Transverse colon (tissue), 4 donors: ENCODE measurements around the gene LIN7C.

Source experiments
- CTCF ChIP-seq, 5 experiments: fragments of 200-600 bp in 3 of 5; fragments of 450-650 bp in 2 of 5; sonication (generic) in 3 of 5; IDR thresholded peaks; 1 replicate in 2 of 5; 2 replicates in 3 of 5; pipeline ENCODE4 v1.5.1; 2016 to 2017; ENCODE audit warnings: antibody characterized with exemption in 5 of 5, inconsistent platforms in 3 of 5, mild to moderate bottlenecking in 2 of 5, moderate library complexity in 1 of 5
- EP300 ChIP-seq: sonication (generic); formaldehyde crosslinking; IDR thresholded peaks from one replicate; pipeline ENCODE4 v1.6.1; 2017; ENCODE audit warnings: antibody characterized with exemption, low read depth
- POLR2A ChIP-seq: fragments of 450-650 bp; IDR thresholded peaks from one replicate; pipeline ENCODE4 v1.6.1; 2016; ENCODE audit warnings: antibody characterized with exemption, mild to moderate bottlenecking, moderate library complexity
- POLR2AphosphoS5 ChIP-seq, 3 donors: sonication (generic); formaldehyde crosslinking; IDR thresholded peaks; one replicate each; pipeline ENCODE4 v1.6.1; 2016; ENCODE audit warnings: antibody characterized with exemption in 3 of 3

GRCh38 chr11:27514558-27514957 is 8.0 kb upstream of the LIN7C start:
- no peak for TF ChIP-seq POLR2AphosphoS5 (IDR thresholded peaks at IDR 0.05)
- TF ChIP-seq POLR2A, result no peak
- no peak for TF ChIP-seq CTCF (IDR thresholded peaks at IDR 0.05)
- no peak for TF ChIP-seq EP300
